Gastroesophageal sphincter (tissue), 2 donors: Measurements from ENCODE around the gene CHST13.

Experiments
- EP300 ChIP-seq: sonication (generic); formaldehyde crosslinking; IDR thresholded peaks from one replicate; pipeline ENCODE4 v1.6.1; 2017; ENCODE audit warnings: antibody characterized with exemption, mild to moderate bottlenecking
- POLR2AphosphoS5 ChIP-seq: sonication (generic); formaldehyde crosslinking; IDR thresholded peaks from one replicate; pipeline ENCODE4 v1.6.1; 2017; ENCODE audit warnings: antibody characterized with exemption

DNA sequence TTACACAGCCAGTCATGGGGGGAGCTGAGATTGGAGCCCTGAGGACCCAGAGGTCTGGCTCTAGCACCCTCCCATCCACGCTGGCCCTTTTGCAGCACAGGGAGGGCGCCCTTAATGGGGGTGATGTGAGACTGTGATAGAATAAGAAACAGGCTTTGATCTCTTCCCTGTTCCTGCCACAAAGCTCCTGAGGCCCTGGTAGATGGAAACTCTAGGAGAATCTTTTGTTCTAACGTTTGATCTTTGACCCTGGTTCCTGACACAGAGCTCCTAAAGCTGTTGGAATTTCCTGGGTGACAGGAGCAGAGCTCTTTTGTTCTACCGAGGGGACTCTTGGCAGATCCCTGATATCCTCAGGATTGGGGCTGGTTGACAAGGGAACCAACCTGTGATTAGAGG, 5.2 kb upstream of the CHST13 start:
- TF ChIP-seq POLR2AphosphoS5, result no peak
- no peak for TF ChIP-seq EP300
